Colonic mucosa (tissue), 4 donors: ENCODE data around the gene GFER. TPM values are rescaled to one million over a fixed set of nuclear protein-coding genes. Genes with fewer than 3 reads are reported as not detected.
A peak's percentile ranks its signal among the peaks of the same experiment; 100 is the strongest.
"Not testable (repeated sequence)": the region's sequence is repeated elsewhere in the genome, so short reads cannot be mapped to it uniquely, and the experiment has no call there.

Source experiments
- DNase-seq: peaks from one replicate; pipeline ENCODE4 v3.0.0-alpha.2; 2020
- H3K27ac ChIP-seq: fragments of 200-600 bp; one replicate; pipeline ENCODE4 v1.8.0; 2021
- H3K27me3 ChIP-seq: fragments of 200-600 bp; one replicate; pipeline ENCODE4 v1.8.0; 2021
- H3K36me3 ChIP-seq: fragments of 200-600 bp; one replicate; pipeline ENCODE4 v1.8.0; 2021
- H3K4me1 ChIP-seq: fragments of 200-600 bp; one replicate; pipeline ENCODE4 v1.8.0; 2021; ENCODE audit warnings: mild to moderate bottlenecking
- H3K4me3 ChIP-seq: fragments of 200-600 bp; one replicate; pipeline ENCODE4 v1.8.0; 2021
- H3K9ac ChIP-seq, 2 donors: one replicate each; pipeline ENCODE4 v1.7.0; 2013; ENCODE audit warnings: control low read depth in 2 of 2, low read depth in 2 of 2, low read length in 2 of 2
- H3K9me3 ChIP-seq: fragments of 200-600 bp; one replicate; pipeline ENCODE4 v1.8.0; 2021
- intact Hi-C: fragments of 100-400 bp; cut with DNase I; formaldehyde crosslinking; loops from one replicate; pipeline ENCODE4 v1.14.1; 2022
- total RNA-seq, 2 donors: library from RNA; stranded (reverse); fragmentation: NEBNext Ultra II Directional in 1 of 2; extraction: Animal tissue kit (Norgen Biotek cat#: 25700) in 1 of 2; gene quantifications; one replicate each; pipeline ENCODE4 v1.2.1, GENCODE V29; 2021
- TF ChIP-seq, protein P1 (sequence below): fragments of 200-600 bp; IDR thresholded peaks from one replicate; pipeline ENCODE4 v1.8.0; 2022; ENCODE audit warnings: antibody characterized with exemption, mild to moderate bottlenecking
- donor health status: healthy.
- donor health status: DM: no; HTN: no; CAD: no.
- donor health status: DM: no; HTN: no; CAD: no.

Gene GFER
- total RNA-seq, 2 donors from 2014 or later, result 76.6 to 79.5 TPM

DNA sequence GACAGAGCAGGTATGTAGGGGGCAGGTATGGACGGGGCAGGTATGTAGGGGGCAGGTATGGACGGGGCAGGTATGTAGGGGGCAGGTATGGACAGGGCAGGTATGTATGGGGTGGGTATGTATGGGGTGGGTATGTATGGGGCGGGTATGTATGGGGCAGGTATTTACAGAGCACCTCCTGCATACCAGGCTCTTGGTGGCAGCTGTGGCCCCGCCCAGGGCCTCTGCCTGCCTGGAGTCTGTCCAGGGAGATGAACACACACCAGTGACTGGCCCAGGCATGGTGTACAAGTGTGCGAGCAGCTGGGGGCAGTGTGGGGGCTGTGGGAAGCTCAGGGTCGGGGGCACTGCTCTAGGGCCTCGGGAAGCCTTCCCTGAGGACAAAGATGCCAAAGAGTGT, 33.9 kb upstream of the GFER start:
- H3K9me3 ChIP-seq, result no peaks in the 10 kb centered on the region
- no peak for DNase-seq
- no peaks in the 10 kb centered on the region for H3K36me3 ChIP-seq
- intact Hi-C loops, result no loop called here
- H3K4me1 ChIP-seq, result no peaks in the 10 kb centered on the region
- no peak overlapping the region for H3K4me3 ChIP-seq
- no peaks in the 10 kb centered on the region for H3K27me3 ChIP-seq
- H3K9ac ChIP-seq, result no peak overlapping the region
- TF ChIP-seq, protein P1, sequence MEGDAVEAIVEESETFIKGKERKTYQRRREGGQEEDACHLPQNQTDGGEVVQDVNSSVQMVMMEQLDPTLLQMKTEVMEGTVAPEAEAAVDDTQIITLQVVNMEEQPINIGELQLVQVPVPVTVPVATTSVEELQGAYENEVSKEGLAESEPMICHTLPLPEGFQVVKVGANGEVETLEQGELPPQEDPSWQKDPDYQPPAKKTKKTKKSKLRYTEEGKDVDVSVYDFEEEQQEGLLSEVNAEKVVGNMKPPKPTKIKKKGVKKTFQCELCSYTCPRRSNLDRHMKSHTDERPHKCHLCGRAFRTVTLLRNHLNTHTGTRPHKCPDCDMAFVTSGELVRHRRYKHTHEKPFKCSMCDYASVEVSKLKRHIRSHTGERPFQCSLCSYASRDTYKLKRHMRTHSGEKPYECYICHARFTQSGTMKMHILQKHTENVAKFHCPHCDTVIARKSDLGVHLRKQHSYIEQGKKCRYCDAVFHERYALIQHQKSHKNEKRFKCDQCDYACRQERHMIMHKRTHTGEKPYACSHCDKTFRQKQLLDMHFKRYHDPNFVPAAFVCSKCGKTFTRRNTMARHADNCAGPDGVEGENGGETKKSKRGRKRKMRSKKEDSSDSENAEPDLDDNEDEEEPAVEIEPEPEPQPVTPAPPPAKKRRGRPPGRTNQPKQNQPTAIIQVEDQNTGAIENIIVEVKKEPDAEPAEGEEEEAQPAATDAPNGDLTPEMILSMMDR, result no peak
- no peak overlapping the region for H3K27ac ChIP-seq

DNA sequence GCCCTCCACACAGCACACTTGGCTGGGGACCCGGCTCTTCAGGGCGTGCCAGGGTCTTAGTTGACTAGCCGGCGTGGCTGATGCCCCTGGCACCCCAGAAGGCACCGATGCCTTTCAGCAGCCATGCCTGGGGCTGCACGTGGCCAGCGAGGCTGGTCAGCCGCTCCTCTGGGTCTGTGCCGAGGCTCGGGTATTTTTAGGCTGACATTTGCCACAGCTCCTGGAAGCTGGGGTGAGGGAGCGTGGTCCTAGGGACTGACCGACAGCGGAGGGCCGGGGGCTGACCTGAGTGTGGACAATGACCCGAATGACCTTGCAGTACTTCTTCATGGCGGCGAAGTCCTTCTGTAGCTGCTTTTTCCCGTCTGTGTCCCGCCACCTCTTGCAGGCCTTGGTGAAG, 33.4 kb upstream of the GFER start:
- no peak for DNase-seq
- H3K27me3 ChIP-seq, result no peaks in the 10 kb centered on the region
- no peak overlapping the region for H3K9ac ChIP-seq
- H3K4me3 ChIP-seq, result no peak overlapping the region
- no peaks in the 10 kb centered on the region for H3K36me3 ChIP-seq
- no peak overlapping the region for H3K27ac ChIP-seq
- H3K9me3 ChIP-seq, result no peaks in the 10 kb centered on the region
- intact Hi-C loops, result no loop called here
- no peaks in the 10 kb centered on the region for H3K4me1 ChIP-seq
- TF ChIP-seq, protein P1, result no peak

DNA sequence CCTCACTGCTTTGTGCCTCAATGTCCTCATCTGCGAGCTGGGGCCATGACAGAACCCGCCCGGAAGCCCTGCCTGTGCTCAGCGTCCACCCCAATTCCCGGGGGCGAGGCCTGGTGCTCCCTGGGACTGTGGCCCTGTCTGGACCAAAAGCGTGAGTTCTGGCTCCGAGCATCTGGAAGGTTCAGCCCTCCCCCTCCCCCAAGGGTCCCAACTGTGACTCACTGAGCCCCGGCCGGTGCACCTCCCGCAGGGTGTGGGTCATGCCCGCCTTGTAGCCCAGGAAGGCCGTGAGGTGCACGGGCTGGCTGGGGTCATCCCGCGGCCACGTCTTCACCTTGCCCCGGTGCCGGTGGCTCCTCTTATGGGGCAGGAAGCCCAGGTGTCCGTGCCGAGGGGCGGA, 30.3 kb upstream of the GFER start:
- no peak overlapping the region for H3K9ac ChIP-seq
- no peak for DNase-seq
- TF ChIP-seq, protein P1, result no peak
- intact Hi-C loops, result no loop called here
- no peak overlapping the region for H3K4me3 ChIP-seq
- no peaks in the 10 kb centered on the region for H3K9me3 ChIP-seq
- no peaks in the 10 kb centered on the region for H3K4me1 ChIP-seq
- H3K36me3 ChIP-seq, result no peaks in the 10 kb centered on the region
- no peaks in the 10 kb centered on the region for H3K27me3 ChIP-seq
- H3K27ac ChIP-seq, result no peak overlapping the region

DNA sequence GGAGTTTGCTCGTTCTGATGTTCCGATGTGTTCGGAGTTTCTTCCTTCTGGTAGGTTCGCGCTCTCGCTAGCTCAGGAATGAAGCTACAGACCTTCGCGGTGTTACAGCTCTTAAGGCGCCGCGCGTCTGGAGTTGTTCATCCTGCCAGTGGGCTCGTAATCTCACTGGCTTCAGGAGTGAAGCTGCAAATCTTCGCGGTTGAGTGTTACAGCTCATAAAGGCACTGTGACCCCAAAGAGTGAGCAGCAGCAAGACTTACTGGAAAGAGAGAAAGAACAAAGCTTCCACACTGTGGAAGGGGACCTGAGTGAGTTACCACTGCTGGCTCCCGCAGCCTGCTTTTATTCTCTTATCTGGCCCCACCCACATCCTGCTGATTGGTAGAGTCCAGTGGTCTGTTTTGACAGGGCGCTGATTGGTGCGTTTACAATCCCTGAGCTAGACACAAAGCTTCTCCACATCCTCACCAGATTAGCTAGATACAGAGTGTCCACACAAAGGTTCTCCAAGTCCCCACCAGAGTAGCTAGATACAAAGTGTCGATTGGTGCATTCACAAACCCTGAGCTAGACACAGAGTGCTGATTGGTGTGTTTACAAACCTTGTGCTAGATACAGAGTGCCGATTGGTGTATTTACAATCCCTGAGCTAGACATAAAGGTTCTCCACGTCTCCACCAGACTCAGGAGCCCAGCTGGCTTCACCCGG, 26.4 kb upstream of the GFER start:
- H3K36me3 ChIP-seq, H3K9me3 ChIP-seq, H3K27ac ChIP-seq, H3K9ac ChIP-seq, H3K27me3 ChIP-seq, H3K4me3 ChIP-seq, DNase-seq, intact Hi-C loops, H3K4me1 ChIP-seq: not testable (repeated sequence)

DNA sequence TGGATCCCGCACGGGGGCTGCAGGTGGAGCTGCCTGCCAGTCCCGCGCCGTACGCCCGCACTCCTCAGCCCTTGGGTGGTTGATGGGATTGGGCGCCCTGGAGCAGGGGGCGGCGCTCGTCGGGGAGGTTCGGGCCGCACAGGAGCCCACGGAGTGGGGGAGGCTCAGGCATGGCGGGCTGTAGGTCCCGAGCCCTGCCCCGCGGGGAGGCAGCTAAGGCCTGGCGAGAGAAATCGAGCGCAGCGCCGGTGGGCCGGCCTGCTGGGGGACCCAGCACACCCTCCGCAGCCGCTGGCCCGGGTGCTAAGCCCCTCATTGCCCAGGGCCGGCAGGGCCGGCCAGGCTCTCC, 25.9 kb upstream of the GFER start:
- H3K27ac ChIP-seq, H3K9me3 ChIP-seq, intact Hi-C loops, DNase-seq, H3K9ac ChIP-seq, H3K36me3 ChIP-seq, H3K4me3 ChIP-seq, H3K27me3 ChIP-seq, H3K4me1 ChIP-seq: not testable (repeated sequence)

DNA sequence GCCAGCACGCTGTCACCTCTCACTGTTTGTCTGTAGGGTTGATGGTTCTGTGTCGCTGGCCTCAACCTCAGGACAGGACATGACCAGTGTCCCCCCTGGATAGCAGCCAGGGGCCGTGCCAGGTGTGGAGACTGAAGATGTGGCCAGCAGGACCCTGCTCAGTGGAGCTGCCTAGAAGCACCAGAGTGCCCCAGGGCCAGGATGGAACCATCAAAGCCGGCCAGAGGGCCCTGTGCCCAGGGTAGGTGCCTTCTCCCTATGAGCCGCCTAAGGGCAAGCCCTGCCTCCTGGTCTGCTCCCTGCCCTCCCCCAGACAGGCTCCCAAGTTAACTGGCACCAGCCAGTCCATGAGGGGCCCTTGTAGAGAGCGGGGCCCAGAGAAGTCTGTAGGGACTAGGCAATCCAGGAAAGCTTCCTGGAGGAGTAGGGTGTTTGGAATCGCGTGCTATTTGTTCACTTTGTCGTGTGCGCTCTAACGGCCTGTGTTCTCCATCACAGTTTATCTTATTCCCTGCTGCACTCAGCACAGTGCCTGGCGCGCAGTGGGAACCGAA, 25.2 kb upstream of the GFER start:
- intact Hi-C loops, result no loop called here
- H3K4me1 ChIP-seq, result peaks cover 7% of the 10 kb centered on the region
- H3K9ac ChIP-seq, result peak overlapping the region in 1 of 2 donors; percentile 84
- TF ChIP-seq, protein P1, result no peak
- no peaks in the 10 kb centered on the region for H3K9me3 ChIP-seq
- H3K27ac ChIP-seq, result peak overlapping the region; percentile 79
- DNase-seq, result no peak
- no peaks in the 10 kb centered on the region for H3K27me3 ChIP-seq
- H3K36me3 ChIP-seq, result no peaks in the 10 kb centered on the region
- peak overlapping the region; percentile 83 for H3K4me3 ChIP-seq
